ENCODE data around the gene AUTS2.

Gene AUTS2

GRCh38 chr7:70005891-70006260 is 407.6 kb downstream of the AUTS2 start:
- H3K9me2 ChIP-seq (replicated peaks; ENCODE audit: low read depth, low read length) = no peaks in the 10 kb centered on the region
- H3K79me2 ChIP-seq (ENCODE audit: insufficient read depth, low read length) = peaks cover 14% of the 10 kb centered on the region; the same call in 1 of the 2 replicates
- no peaks in the 10 kb centered on the region for H3K27me3 ChIP-seq (ENCODE audit: insufficient read depth, low read length, poor library complexity, severe bottlenecking)
- H3F3A ChIP-seq (ENCODE audit: low read depth) = peaks cover 12% of the 10 kb centered on the region; the same call in 1 of the 2 replicates
- H2AFZ ChIP-seq (ENCODE audit: low read length) = no peak overlapping the region; the same call in 1 of the 2 replicates
- H4K20me1 ChIP-seq (ENCODE audit: insufficient read depth, low read length, poor library complexity, severe bottlenecking) = no peaks in the 10 kb centered on the region
- H3K9me3 ChIP-seq (ENCODE audit: insufficient read depth, low read depth, low read length) = no peaks in the 10 kb centered on the region
- H3K4me2 ChIP-seq (ENCODE audit: low read depth, low read length, poor library complexity, severe bottlenecking) = peak overlapping the region; percentile 71
- peak overlapping the region; percentile 43 for H3K4me3 ChIP-seq (ENCODE audit: low read length, poor library complexity, severe bottlenecking)
- no peaks in the 10 kb centered on the region for H3K36me3 ChIP-seq (ENCODE audit: insufficient read depth, low read length)
- peaks cover 21% of the 10 kb centered on the region for H3K4me1 ChIP-seq (ENCODE audit: insufficient read depth, low read length, poor library complexity, severe bottlenecking)
- no peak for TF ChIP-seq EZH2phosphoT487 (IDR thresholded peaks at IDR 0.05; ENCODE audit: borderline replicate concordance)
- TF ChIP-seq, protein P1, sequence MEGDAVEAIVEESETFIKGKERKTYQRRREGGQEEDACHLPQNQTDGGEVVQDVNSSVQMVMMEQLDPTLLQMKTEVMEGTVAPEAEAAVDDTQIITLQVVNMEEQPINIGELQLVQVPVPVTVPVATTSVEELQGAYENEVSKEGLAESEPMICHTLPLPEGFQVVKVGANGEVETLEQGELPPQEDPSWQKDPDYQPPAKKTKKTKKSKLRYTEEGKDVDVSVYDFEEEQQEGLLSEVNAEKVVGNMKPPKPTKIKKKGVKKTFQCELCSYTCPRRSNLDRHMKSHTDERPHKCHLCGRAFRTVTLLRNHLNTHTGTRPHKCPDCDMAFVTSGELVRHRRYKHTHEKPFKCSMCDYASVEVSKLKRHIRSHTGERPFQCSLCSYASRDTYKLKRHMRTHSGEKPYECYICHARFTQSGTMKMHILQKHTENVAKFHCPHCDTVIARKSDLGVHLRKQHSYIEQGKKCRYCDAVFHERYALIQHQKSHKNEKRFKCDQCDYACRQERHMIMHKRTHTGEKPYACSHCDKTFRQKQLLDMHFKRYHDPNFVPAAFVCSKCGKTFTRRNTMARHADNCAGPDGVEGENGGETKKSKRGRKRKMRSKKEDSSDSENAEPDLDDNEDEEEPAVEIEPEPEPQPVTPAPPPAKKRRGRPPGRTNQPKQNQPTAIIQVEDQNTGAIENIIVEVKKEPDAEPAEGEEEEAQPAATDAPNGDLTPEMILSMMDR (conservative IDR thresholded peaks at IDR 0.05; ENCODE audit: low read length) = no peak
- H3K9ac ChIP-seq (ENCODE audit: low read depth, low read length, poor library complexity, severe bottlenecking) = peak overlapping the region; percentile 52

DNA sequence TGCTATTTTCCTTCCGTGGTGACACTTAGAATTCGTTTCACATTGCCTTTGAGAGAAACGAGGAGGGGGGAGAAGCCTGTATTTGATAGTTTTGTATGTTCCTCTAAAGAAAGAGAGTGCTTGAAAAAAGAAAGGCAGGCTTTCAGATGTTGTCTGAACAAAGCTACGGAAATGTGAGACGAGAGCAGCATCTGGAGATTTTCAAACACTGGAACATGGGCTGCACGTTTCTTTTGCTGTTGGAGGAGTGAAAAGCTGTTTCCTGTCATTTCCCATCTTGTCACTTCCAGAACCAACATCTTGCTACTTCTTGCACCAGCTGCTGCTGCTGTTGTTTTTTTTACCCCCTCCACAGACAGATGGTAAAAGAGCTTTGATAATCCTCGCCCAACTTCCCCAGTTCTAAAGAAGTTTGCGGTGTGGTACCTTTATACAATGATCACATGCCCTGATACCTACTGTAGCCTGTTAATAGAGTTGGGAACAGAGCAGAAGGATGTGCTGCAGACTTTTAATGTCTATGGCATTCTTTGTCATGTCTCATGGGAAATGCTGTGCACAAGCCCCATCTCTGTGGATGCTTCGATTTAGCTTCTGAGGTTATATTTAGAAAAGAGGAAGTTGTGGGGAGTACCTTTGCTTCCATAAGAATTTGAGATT is 408.1 kb downstream of the AUTS2 start:
- H3K4me1 ChIP-seq (ENCODE audit: insufficient read depth, low read length, poor library complexity, severe bottlenecking) = peaks cover 21% of the 10 kb centered on the region
- H4K20me1 ChIP-seq (ENCODE audit: insufficient read depth, low read length, poor library complexity, severe bottlenecking) = no peaks in the 10 kb centered on the region
- H3K27me3 ChIP-seq (ENCODE audit: insufficient read depth, low read length, poor library complexity, severe bottlenecking) = no peaks in the 10 kb centered on the region
- peaks cover 12% of the 10 kb centered on the region; the same call in 1 of the 2 replicates for H3F3A ChIP-seq (ENCODE audit: low read depth)
- peak overlapping the region; percentile 52 for H3K9ac ChIP-seq (ENCODE audit: low read depth, low read length, poor library complexity, severe bottlenecking)
- H3K9me2 ChIP-seq (replicated peaks; ENCODE audit: low read depth, low read length) = no peaks in the 10 kb centered on the region
- no peak for TF ChIP-seq EZH2phosphoT487 (IDR thresholded peaks at IDR 0.05; ENCODE audit: borderline replicate concordance)
- TF ChIP-seq, protein P1 (conservative IDR thresholded peaks at IDR 0.05; ENCODE audit: low read length) = no peak
- H2AFZ ChIP-seq (ENCODE audit: low read length) = no peak overlapping the region; the same call in 1 of the 2 replicates
- peaks cover 11% of the 10 kb centered on the region; the same call in 1 of the 2 replicates for H3K79me2 ChIP-seq (ENCODE audit: insufficient read depth, low read length)
- H3K4me3 ChIP-seq (ENCODE audit: low read length, poor library complexity, severe bottlenecking) = peak overlapping the region; percentile 43
- H3K4me2 ChIP-seq (ENCODE audit: low read depth, low read length, poor library complexity, severe bottlenecking) = peak overlapping the region; percentile 71
- H3K9me3 ChIP-seq (ENCODE audit: insufficient read depth, low read depth, low read length) = no peaks in the 10 kb centered on the region
- H3K36me3 ChIP-seq (ENCODE audit: insufficient read depth, low read length) = no peaks in the 10 kb centered on the region

GRCh38 chr7:70008466-70008865 is 410.2 kb downstream of the AUTS2 start:
- Histone ChIP-seq H3K4me3 (ENCODE audit: low read length, poor library complexity, severe bottlenecking) (no peak overlapping the region), H3F3A (ENCODE audit: low read depth) (0 out of 2 replicates have a peak, but pooled peaks cover 7% of the 10 kb centered on the region), H3K9me2 (replicated peaks; ENCODE audit: low read depth, low read length) (no peaks in the 10 kb centered on the region), H3K79me2 (ENCODE audit: insufficient read depth, low read length) (0 out of 2 replicates have a peak, but pooled peaks cover 11% of the 10 kb centered on the region), H3K27me3 (ENCODE audit: insufficient read depth, low read length, poor library complexity, severe bottlenecking) (no peaks in the 10 kb centered on the region), H2AFZ (ENCODE audit: low read length) (no peak overlapping the region), H3K36me3 (ENCODE audit: insufficient read depth, low read length) (no peaks in the 10 kb centered on the region), H3K4me2 (ENCODE audit: low read depth, low read length, poor library complexity, severe bottlenecking) (no peak overlapping the region), H3K4me1 (ENCODE audit: insufficient read depth, low read length, poor library complexity, severe bottlenecking) (peaks cover 21% of the 10 kb centered on the region), H4K20me1 (ENCODE audit: insufficient read depth, low read length, poor library complexity, severe bottlenecking) (no peaks in the 10 kb centered on the region), H3K9me3 (ENCODE audit: insufficient read depth, low read depth, low read length) (no peaks in the 10 kb centered on the region), H3K9ac (ENCODE audit: low read depth, low read length, poor library complexity, severe bottlenecking) (no peak overlapping the region)
- TF ChIP-seq EZH2phosphoT487 (IDR thresholded peaks at IDR 0.05; ENCODE audit: borderline replicate concordance) = no peak
- TF ChIP-seq, protein P1 (conservative IDR thresholded peaks at IDR 0.05; ENCODE audit: low read length) = no peak
